Muscle of leg (tissue), 16 donors: Measurements from ENCODE around the gene WHAMM. TPM values are rescaled to one million over a fixed set of nuclear protein-coding genes. Genes with fewer than 3 reads are reported as not detected.
"Not testable (repeated sequence)": the region's sequence is repeated elsewhere in the genome, so short reads cannot be mapped to it uniquely, and the experiment has no call there.

Experiments
- DNase-seq: peaks from one replicate; pipeline ENCODE4 v3.0.0; 2013
- H3K27ac ChIP-seq: one replicate; pipeline ENCODE4 v1.5.1; 2013; ENCODE audit warnings: mild to moderate bottlenecking, low read length, control low read depth
- H3K27me3 ChIP-seq: one replicate; pipeline ENCODE4 v1.6.1; 2013; ENCODE audit warnings: low read length; ENCODE audit not compliant: control insufficient read depth, insufficient read depth
- H3K36me3 ChIP-seq: one replicate; pipeline ENCODE4 v1.6.1; 2013; ENCODE audit warnings: low read length; ENCODE audit not compliant: control insufficient read depth, insufficient read depth
- H3K4me1 ChIP-seq: one replicate; pipeline ENCODE4 v1.6.1; 2013; ENCODE audit warnings: low read length; ENCODE audit not compliant: control insufficient read depth, insufficient read depth
- H3K4me3 ChIP-seq: one replicate; pipeline ENCODE4 v1.5.1; 2013; ENCODE audit warnings: low read length, control low read depth
- H3K9me3 ChIP-seq: replicated peaks from 2 replicates; pipeline ENCODE4 v1.6.1; 2013; ENCODE audit warnings: low read depth, low read length; ENCODE audit not compliant: control insufficient read depth
- WGBS: methylation state at CpG from one replicate; pipeline ENCODE4 v1.1.5; 2013; ENCODE audit warnings: missing lambda C conversion rate; ENCODE audit not compliant: insufficient coverage; 5-methylcytosine and 5-hydroxymethylcytosine counted together
- long read RNA-seq, 11 donors: transcript quantifications; one replicate each; lab custom pipeline, GENCODE V29; 2026
- polyA plus RNA-seq, 8 donors: library from polyadenylated mRNA; unstranded; fragments of 120-200 nt; gene quantifications; one replicate each; pipeline versions ENCODE4 v1.2.1 to v1.2.3, GENCODE V29; 2013; ENCODE audit warnings: inconsistent platforms in 1 of 8, low replicate concordance in 1 of 8; ENCODE audit not compliant: insufficient read length in 8 of 8, insufficient read depth in 1 of 8
- total RNA-seq: library from RNA; stranded (reverse); fragments of 120-200 nt; gene quantifications from one replicate; pipeline ENCODE4 v1.2.4, GENCODE V29; 2013

WHAMM gene, protein sequence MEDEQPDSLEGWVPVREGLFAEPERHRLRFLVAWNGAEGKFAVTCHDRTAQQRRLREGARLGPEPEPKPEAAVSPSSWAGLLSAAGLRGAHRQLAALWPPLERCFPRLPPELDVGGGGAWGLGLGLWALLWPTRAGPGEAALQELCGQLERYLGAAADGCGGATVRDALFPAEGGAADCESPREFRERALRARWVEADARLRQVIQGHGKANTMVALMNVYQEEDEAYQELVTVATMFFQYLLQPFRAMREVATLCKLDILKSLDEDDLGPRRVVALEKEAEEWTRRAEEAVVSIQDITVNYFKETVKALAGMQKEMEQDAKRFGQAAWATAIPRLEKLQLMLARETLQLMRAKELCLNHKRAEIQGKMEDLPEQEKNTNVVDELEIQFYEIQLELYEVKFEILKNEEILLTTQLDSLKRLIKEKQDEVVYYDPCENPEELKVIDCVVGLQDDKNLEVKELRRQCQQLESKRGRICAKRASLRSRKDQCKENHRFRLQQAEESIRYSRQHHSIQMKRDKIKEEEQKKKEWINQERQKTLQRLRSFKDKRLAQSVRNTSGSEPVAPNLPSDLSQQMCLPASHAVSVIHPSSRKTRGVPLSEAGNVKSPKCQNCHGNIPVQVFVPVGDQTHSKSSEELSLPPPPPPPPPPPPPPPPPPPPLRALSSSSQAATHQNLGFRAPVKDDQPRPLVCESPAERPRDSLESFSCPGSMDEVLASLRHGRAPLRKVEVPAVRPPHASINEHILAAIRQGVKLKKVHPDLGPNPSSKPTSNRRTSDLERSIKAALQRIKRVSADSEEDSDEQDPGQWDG
- total RNA-seq (4.3 TPM), polyA plus RNA-seq (1 to 10 TPM; 6.8 to 9.3 (median 8.7) TPM)
- long read RNA-seq, donor 1, result 0 reads
- long read RNA-seq, donor 2, result 0 reads
- long read RNA-seq, donor 3, full-length matches to known transcripts, result 1 of 1 reads
- long read RNA-seq, donor 3, partial matches to known transcripts, result 0 of 1 reads
- long read RNA-seq, donor 3, other reads (novel, unspliced or antisense), result 0 of 1 reads
- long read RNA-seq, donor 4, full-length matches to known transcripts, result 1 of 6 reads
- long read RNA-seq, donor 4, partial matches to known transcripts, result 5 of 6 reads
- long read RNA-seq, donor 4, other reads (novel, unspliced or antisense), result 0 of 6 reads
- long read RNA-seq, donor 5, result 0 reads
- long read RNA-seq, donor 6, full-length matches to known transcripts, result 1 of 31 reads
- long read RNA-seq, donor 6, partial matches to known transcripts, result 30 of 31 reads
- long read RNA-seq, donor 6, other reads (novel, unspliced or antisense), result 0 of 31 reads
- long read RNA-seq, donor 7, result 0 reads
- long read RNA-seq, donor 8, full-length matches to known transcripts, result 1 of 1 reads
- long read RNA-seq, donor 8, partial matches to known transcripts, result 0 of 1 reads
- long read RNA-seq, donor 8, other reads (novel, unspliced or antisense), result 0 of 1 reads
- long read RNA-seq, donor 9, result 0 reads
- long read RNA-seq, donor 10, result 0 reads
- long read RNA-seq, donor 11, result 0 reads

DNA sequence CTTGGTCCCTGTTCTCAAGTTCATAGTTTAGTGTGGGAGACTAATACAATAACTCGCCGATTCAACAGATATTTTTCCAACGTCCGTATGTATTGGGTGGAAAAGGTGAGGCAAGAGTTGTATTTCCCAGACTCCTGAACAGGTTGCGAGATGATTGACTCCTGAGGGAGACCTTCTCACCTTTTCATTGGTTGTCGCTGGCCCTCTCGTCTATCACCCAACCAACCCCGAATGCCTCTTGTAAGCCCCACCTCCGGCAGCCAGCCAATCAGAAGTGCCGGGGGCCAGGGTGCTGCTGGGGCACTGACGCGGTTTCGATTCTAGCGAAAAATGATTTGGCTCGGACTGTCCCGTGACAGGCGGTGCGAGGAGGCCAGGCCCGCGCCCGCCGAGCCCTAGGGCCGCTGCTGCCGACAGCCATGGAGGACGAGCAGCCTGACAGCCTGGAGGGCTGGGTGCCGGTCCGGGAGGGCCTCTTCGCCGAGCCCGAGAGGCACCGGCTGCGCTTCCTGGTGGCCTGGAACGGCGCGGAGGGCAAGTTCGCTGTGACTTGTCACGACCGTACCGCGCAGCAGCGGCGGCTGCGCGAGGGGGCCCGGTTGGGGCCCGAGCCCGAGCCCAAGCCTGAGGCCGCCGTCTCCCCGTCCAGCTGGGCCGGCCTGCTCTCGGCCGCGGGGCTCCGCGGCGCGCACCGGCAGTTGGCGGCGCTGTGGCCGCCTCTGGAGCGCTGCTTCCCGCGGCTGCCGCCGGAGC is at the start of gene WHAMM:
Gene WHAMM, plus strand, starts transcription at position 321 of the 753 bp plus-strand sequence. Its CDS starts 99 bp downstream, at position 420.
- Histone ChIP-seq H3K27me3 (no peaks in the 10 kb centered on the region), H3K27ac (peak within 1 kb of the TSS; percentile 98), H3K9me3 (no peaks in the 10 kb centered on the region), H3K36me3 (peaks cover 8% of the 10 kb centered on the region), H3K4me3 (peak within 1 kb of the TSS; percentile 77), H3K4me1 (peaks cover 17% of the 10 kb centered on the region)
- DNase-seq, result peak; percentile 100
- WGBS, result under 1% methylated on average over 62 of the region's 67 CpGs

DNA sequence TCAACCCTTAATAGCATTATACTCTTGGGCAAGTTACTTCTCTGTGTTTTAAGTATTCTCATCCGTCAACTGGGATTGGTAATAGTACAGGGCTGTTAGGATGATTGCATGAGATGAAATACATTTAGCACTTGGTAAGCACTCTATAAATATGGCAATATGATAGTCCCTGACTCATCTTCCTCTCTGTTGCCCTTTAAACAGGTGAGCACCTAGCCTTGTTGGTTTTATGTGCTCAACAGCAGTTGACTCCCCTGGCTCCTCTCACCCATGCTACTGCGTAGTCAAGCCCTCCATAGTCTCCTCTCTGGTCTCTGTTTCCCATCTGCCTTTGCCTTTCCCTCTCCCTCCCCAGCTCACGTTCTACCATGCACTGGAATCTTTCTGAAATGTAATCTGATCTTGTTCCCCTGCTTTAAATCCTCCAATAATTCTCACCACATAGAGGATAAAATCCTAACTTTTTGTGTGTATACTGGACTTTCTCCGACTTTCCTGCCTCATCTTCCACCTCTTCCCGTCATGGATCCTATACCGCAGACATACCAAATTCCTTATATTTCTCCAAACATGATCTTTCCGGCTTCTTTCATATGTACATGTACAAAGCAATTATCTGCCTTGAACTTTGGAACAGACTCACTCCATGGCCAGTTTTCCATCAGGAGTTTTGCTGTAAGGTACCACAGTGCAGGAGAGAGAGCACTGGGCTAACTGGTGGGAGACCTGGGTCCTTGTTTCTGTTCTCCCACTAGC is 45.9 kb upstream of the WHAMM start:
- H3K4me3 ChIP-seq, result no peak overlapping the region
- peak; percentile 25 for DNase-seq
- H3K4me1 ChIP-seq, result peaks cover 8% of the 10 kb centered on the region
- no peaks in the 10 kb centered on the region for H3K27me3 ChIP-seq
- peak overlapping the region; percentile 69 for H3K27ac ChIP-seq
- H3K9me3 ChIP-seq, result no peaks in the 10 kb centered on the region
- WGBS, result 80% methylated on average over 6 of the region's 7 CpGs
- H3K36me3 ChIP-seq, result peaks cover 48% of the 10 kb centered on the region

DNA sequence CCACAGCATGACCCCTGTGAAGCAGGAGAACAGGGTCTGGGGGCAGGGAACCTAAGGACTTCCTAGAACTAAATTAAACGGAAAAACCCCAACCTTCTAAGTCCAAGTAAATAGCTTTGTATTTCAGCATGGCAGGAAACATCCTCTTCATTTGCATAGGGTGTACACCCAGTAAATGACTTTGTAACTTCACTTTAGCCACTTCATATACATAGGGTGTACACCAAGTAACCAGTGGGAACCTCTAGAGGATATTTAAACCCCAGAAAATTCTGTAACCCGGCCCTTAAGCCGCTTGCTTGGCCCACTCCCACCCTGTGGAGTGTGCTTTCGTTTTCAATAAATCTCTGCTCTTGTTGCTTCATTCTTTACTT is 45.3 kb upstream of the WHAMM start:
- DNase-seq, result no peak
- H3K4me1 ChIP-seq, result peaks cover 5% of the 10 kb centered on the region
- no CpG with 5 or more reads among the region's 4 CpGs for WGBS
- peaks cover 42% of the 10 kb centered on the region for H3K36me3 ChIP-seq
- no peaks in the 10 kb centered on the region for H3K9me3 ChIP-seq
- no peak overlapping the region for H3K4me3 ChIP-seq
- peak overlapping the region; percentile 69 for H3K27ac ChIP-seq
- H3K27me3 ChIP-seq, result no peaks in the 10 kb centered on the region

DNA sequence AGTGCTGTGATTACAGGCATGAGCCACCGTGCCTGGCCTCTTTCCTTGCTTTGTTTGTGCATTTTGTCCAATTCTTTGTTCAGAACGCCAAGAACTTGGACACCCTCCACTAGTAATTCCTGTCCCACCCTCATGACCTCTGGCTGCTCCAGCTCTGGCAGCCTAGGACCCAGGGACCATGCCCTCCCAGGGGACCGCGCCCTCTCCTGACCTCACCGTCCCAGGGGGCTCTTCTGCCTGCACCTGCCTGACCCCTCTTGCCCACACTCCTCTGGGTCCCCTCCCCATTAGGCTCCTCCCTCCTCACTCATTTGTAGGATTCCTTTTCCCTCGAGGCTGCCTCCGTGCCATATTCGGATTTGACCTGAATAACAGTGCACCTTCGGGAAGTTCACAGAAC is 44.7 kb upstream of the WHAMM start:
- H3K4me1 ChIP-seq, result peaks cover 5% of the 10 kb centered on the region
- H3K36me3 ChIP-seq, result peaks cover 42% of the 10 kb centered on the region
- WGBS, result 77% methylated on average over 8 of the region's 9 CpGs
- no peak overlapping the region for H3K27ac ChIP-seq
- no peak overlapping the region for H3K4me3 ChIP-seq
- DNase-seq, result no peak
- H3K9me3 ChIP-seq, result no peaks in the 10 kb centered on the region
- H3K27me3 ChIP-seq, result no peaks in the 10 kb centered on the region

DNA sequence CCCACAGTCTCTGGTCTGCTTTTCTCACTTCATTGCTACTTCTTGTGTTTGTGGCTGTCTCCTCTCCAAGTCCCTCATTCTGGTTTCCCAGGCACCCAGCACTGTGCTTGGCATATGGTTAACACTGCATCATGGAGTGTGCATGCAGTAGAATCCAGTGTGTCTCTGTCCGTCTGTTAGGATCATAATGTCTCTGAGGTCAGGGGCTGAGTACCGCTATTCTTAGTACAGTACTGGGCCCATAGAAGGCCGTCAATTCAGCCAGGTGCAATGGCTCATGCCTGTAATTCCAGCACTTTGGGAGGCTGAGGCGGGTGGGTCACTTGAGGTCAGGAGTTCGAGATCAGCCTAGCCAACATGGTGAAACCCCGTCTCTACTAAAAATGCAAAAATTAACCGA is 43.2 kb upstream of the WHAMM start:
- 79% methylated on average over 4 of the region's 7 CpGs for WGBS
- not testable (repeated sequence) for H3K4me1 ChIP-seq, H3K9me3 ChIP-seq, H3K27me3 ChIP-seq, H3K4me3 ChIP-seq
- Histone ChIP-seq H3K27ac (peak overlapping the region; percentile 49), H3K36me3 (peaks cover 36% of the 10 kb centered on the region)
- peak; percentile 14 for DNase-seq

DNA sequence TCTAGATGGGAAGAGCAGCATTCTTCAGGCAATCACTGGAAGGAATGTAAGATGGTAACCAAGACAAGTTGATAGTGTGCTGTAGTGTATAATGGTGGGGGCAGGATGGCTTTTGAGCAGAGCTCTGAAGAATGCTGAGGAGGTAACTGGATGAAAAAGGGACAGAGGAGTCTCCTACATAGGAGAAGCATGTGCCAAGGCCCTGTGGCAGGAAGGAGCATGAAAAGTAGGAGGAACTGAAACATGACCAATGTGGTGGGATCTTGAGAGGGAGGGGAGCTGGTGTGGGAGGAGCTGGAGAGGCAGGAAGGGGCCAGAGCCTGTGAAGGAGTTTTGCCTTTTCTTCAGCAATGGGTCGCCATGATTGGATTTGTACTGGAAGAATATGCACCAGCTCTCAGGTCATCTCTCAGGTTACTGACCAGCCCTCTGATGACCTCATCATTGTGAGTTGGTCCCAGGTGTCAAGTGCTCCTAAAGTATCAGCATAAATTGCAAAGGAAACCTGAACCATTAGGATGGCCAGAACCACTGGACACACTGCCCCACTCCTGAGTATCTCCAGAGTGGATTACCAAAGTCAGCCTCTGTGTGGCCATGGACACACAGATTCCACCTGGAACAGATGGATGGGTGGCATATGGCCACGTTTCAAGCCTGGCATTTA is 42.1 kb upstream of the WHAMM start:
- Histone ChIP-seq H3K4me3 (no peak overlapping the region), H3K36me3 (peaks cover 40% of the 10 kb centered on the region), H3K4me1 (peaks cover 5% of the 10 kb centered on the region), H3K9me3 (no peaks in the 10 kb centered on the region), H3K27ac (no peak overlapping the region), H3K27me3 (no peaks in the 10 kb centered on the region)
- 72% methylated on average over 2 of the region's 2 CpGs for WGBS
- DNase-seq, result no peak

DNA sequence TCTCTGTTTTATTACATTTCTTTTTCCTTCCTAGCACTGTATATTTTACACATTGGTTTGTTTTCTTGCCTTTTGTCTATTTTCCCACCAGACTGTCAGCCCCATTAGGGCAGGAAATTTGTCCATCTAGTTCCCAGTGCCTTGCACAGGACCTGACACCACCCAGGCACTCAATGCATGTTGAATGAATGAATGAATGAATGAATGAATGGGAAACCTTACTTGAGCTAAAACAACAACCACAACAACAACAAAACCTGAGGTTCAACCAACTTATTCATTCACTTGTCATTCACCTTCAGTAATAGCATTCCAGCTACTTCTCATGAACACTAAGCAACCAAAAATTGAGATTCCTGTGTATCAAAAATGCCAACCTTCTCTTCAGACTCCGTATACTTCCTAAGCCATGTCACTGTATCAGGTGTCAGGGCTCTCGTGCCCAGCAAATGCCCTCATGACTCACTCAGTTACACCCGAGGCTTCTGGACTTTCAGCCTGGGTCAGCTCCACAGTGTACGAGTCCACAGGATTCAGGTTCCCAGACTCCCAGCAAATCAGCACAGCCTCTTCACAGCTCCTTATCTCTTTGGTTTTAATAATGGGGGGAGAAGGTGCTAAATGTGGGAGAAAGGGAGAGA is 40.9 kb upstream of the WHAMM start:
- peaks cover 5% of the 10 kb centered on the region for H3K4me1 ChIP-seq
- no peaks in the 10 kb centered on the region for H3K9me3 ChIP-seq
- no peak overlapping the region for H3K4me3 ChIP-seq
- H3K27ac ChIP-seq, result no peak overlapping the region
- DNase-seq, result no peak
- WGBS, result 90% methylated on average over 2 of the region's 4 CpGs
- H3K36me3 ChIP-seq, result peaks cover 39% of the 10 kb centered on the region
- H3K27me3 ChIP-seq, result no peaks in the 10 kb centered on the region
